Coronary artery (tissue), 2 donors: ENCODE measurements around the gene SUCLG2.

Experiments used
- DNase-seq: peaks from one replicate; pipeline ENCODE4 v3.0.0-alpha.2; 2017; ENCODE audit warnings: low spot score
- H3K27ac ChIP-seq, 2 donors: fragments of 200-600 bp; sonication (generic); one replicate each; pipeline ENCODE4 v1.5.1; 2016 to 2019
- H3K4me3 ChIP-seq: fragments of 200-600 bp; sonication (generic); 2 replicates; pipeline ENCODE4 v1.5.1; 2016; ENCODE audit warnings: mild to moderate bottlenecking, moderate library complexity
- TF ChIP-seq, protein P1 (sequence below): fragments of 200-600 bp; sonication (generic); IDR thresholded peaks from one replicate; pipeline ENCODE4 v1.5.1; 2019; ENCODE audit warnings: antibody characterized with exemption

SUCLG2 gene, protein sequence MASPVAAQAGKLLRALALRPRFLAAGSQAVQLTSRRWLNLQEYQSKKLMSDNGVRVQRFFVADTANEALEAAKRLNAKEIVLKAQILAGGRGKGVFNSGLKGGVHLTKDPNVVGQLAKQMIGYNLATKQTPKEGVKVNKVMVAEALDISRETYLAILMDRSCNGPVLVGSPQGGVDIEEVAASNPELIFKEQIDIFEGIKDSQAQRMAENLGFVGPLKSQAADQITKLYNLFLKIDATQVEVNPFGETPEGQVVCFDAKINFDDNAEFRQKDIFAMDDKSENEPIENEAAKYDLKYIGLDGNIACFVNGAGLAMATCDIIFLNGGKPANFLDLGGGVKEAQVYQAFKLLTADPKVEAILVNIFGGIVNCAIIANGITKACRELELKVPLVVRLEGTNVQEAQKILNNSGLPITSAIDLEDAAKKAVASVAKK

DNA sequence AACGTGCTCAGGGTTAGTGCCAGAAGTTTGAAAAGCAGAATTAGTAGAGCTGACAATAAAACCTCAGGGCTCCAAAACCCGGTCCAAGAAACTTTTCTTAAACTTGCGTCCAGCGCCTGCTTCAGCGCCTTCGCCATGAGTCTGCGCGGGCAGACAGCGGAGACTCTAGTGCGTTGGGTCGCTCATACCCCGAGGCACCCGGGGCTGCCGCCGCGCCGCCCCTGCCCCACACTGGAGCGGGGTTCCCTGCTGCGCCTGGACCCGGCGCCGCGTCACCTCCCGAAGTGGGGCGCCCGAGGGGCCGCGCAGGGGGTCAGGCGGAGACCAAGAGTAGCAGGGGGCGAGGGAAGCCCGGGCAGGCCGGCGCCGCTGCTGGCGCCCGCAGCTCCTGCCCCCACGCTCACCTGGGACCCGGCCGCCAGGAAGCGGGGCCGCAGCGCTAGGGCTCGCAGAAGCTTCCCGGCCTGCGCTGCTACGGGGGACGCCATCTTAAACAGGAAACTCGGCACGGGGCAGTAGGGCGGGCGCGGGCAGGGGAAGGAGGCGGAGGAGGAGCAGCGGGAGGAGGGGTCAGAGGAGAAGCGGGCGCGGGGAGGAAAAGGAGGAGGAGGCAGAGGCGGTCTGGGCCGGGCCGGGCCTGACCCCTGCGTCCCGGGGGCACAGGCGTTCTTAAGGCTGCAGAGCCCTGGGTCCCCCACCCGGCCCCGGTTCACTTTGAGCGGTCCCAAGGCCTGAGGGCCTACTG lies at the start of gene SUCLG2:
SUCLG2 (minus strand) TSS at position 514 of the 745 bp plus-strand sequence; CDS start at position 488, 26 bp downstream.
- peak; percentile 92 for DNase-seq
- Histone ChIP-seq H3K27ac (peak within 1 kb of the TSS; percentile 93 to 96), H3K4me3 (peak within 1 kb of the TSS; percentile 92)
- TF ChIP-seq, protein P1, sequence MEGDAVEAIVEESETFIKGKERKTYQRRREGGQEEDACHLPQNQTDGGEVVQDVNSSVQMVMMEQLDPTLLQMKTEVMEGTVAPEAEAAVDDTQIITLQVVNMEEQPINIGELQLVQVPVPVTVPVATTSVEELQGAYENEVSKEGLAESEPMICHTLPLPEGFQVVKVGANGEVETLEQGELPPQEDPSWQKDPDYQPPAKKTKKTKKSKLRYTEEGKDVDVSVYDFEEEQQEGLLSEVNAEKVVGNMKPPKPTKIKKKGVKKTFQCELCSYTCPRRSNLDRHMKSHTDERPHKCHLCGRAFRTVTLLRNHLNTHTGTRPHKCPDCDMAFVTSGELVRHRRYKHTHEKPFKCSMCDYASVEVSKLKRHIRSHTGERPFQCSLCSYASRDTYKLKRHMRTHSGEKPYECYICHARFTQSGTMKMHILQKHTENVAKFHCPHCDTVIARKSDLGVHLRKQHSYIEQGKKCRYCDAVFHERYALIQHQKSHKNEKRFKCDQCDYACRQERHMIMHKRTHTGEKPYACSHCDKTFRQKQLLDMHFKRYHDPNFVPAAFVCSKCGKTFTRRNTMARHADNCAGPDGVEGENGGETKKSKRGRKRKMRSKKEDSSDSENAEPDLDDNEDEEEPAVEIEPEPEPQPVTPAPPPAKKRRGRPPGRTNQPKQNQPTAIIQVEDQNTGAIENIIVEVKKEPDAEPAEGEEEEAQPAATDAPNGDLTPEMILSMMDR, result no peak

DNA sequence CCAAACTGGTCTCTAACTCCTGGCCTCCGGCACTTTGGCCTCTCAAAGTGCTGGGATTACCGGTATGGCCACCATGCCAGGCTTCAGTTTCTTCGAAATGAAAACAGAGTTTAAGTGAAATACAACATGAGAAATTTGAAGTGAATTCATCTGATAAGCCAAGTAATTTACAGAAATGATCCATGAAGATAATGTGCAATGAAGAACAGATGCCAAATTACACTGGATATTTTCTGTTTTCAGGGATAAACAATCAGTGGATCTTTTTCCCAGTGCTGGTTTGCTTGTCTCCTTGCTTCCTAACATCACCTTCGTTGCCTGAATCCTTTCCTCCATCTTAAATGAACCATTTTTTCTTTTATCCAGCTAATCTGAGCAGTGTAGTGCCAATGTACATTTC lies 46.2 kb upstream of the SUCLG2 start:
- no peak for DNase-seq
- TF ChIP-seq, protein P1, result no peak
- Histone ChIP-seq H3K4me3 (no peak overlapping the region), H3K27ac (no peak overlapping the region)

DNA sequence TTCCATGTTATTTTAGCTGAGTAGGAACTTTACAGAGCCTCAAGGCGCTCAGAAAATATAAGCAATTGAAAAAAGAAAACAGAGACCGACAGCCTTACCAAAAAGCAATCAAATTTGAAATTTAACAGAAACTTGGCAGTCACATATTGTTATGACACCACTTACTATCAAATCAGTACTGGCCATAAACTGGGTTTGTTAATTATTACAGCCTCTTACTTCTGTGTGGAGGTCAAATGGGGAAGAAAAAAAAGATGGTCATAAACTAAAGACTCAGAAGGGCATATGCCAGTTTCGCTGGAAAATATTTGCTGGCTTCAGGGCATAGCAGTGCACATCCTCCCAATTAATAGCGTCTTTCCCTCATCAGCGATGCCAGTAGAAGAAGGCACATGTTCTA lies 45.5 kb upstream of the SUCLG2 start:
- no peak overlapping the region for H3K27ac ChIP-seq
- TF ChIP-seq, protein P1, result no peak

DNA sequence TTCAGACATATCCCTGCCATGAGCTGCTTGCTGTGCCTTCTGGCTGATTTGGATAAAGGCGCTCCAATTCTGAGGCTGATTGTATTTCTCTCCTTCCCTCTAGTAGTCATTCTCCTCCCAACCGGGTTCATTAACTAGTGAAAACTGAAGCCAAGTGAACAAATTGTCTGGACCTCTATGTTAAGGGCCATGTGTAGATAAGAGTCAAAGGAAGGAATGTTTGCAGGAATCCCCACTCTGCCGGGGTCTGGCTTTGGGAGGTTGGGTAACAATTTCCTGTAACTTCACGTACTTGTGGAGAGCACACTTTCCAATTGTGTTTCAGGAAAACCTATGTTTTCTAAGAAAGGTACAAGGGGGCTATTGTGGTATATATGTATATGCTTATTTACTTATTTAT lies 38.2 kb upstream of the SUCLG2 start:
- Histone ChIP-seq H3K27ac (no peak overlapping the region), H3K4me3 (no peak overlapping the region)
- TF ChIP-seq, protein P1, result no peak
- no peak for DNase-seq

More for the DNA sequence above, 45.5 kb upstream of the SUCLG2 start:
- DNase-seq, result no peak
- no peak overlapping the region for H3K4me3 ChIP-seq

DNA sequence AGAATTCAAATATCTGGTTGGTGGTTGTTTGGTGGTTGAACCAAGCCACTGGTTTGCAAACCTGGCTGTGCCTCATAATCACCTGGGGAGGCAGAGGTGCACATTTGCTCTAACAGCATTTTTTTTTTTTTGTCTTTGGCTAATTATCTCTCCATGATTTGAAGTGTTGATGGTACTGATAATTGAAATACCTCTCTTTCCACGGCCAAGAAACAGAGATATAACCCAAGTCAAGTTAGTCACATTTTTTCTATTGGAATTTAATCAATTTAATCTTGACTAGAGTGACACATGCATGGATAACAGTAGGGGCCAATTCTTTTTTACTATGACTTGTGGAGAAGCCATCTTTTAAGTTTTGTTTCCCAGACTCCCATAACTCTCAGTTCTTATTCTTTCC lies 37.5 kb upstream of the SUCLG2 start:
- Histone ChIP-seq H3K4me3 (no peak overlapping the region), H3K27ac (no peak overlapping the region)
- DNase-seq, result no peak
- TF ChIP-seq, protein P1, result no peak

DNA sequence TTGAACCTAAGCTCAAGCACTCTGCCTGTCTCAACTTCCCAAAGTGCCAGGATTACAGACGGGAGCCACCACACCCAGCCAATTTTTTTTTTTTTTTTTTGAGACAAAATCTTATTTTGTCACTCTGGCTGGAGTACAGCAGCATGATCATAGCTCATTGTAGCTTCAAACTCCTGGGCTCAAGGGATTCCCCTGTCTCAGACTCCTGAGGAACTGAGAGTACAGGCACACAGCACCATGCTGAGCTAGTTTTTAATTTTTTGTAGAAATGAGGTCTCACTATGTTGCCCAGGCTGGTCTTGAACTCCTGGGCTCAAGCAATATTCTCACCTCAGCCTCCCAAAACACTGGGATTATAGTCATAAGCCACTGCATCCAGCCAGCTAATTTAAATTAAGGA lies 36.8 kb upstream of the SUCLG2 start:
- Histone ChIP-seq H3K4me3 (no peak overlapping the region), H3K27ac (no peak overlapping the region)
- DNase-seq, result no peak
- TF ChIP-seq, protein P1, result no peak
